GM10248 (cell line): ENCODE results near the gene CSGALNACT2.

Experiments
- CTCF ChIA-PET: fragments of 300-600 bp; sonication (Branson Sonifier 250); formaldehyde crosslinking; extraction: SDS; loops from one replicate; lab custom pipeline; 2021; ENCODE audit warnings: antibody characterized with exemption; lab: Yijun Ruan, JAX
- POLR2A ChIA-PET: fragments of 350-650 bp; sonication (Branson Sonifier 250); formaldehyde crosslinking; extraction: SDS; loops from one replicate; lab custom pipeline; 2020; ENCODE audit warnings: antibody characterized with exemption; lab: Yijun Ruan, JAX
- DNase-seq: peaks from one replicate; pipeline ENCODE4 v3.0.0; 2012; ENCODE audit errors: extremely low spot score
- TF ChIP-seq, protein P1 (sequence below): IDR thresholded peaks from 2 replicates; pipeline ENCODE4 v1.5.1; 2012; ENCODE audit warnings: mild to moderate bottlenecking, low read depth; ENCODE audit errors: extremely low read depth, missing control alignments, control extremely low read depth

Gene CSGALNACT2

DNA sequence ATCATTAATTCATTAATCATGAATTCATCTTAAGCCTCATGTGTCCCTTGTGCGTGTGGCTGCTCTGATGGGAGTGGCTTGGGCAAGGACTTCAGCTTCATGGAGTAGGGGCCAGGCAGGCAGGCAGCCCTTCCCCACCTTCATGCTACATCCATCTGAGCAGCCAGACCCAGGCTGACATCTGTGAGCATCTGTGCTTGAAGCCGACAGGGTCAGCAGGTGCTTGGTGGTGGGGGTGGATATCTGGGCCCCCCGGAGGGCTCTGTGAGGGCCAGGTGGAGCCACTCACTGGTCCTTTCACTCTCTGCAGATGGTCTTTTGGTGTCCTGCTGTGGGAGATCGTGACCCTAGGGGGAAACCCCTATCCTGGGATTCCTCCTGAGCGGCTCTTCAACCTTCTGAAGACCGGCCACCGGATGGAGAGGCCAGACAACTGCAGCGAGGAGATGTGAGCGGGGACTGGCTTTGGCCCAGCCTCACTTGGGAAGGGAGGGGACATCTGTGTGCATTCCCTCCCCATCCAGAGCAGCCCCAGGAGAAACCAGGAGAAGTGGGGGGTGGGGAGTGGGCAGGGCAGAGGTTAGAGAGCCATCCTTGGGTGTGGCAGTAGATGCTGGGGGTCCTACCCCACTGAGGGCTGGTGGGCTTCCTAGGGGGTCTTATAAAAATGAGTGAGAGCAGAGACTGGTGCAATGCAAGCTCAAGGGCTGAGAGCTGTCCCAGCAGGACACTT, 14.7 kb upstream of the CSGALNACT2 start:
- ChIA-PET CTCF (interaction anchor here (1.3 to 2.5 kb wide), 2 partner anchors 78 to 224 kb away, joined by 3 to 10 read pairs; no protein-coding TSS in a partner anchor), POLR2A (no interaction called here)
- TF ChIP-seq, protein P1, sequence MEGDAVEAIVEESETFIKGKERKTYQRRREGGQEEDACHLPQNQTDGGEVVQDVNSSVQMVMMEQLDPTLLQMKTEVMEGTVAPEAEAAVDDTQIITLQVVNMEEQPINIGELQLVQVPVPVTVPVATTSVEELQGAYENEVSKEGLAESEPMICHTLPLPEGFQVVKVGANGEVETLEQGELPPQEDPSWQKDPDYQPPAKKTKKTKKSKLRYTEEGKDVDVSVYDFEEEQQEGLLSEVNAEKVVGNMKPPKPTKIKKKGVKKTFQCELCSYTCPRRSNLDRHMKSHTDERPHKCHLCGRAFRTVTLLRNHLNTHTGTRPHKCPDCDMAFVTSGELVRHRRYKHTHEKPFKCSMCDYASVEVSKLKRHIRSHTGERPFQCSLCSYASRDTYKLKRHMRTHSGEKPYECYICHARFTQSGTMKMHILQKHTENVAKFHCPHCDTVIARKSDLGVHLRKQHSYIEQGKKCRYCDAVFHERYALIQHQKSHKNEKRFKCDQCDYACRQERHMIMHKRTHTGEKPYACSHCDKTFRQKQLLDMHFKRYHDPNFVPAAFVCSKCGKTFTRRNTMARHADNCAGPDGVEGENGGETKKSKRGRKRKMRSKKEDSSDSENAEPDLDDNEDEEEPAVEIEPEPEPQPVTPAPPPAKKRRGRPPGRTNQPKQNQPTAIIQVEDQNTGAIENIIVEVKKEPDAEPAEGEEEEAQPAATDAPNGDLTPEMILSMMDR, result no peak
- no peak for DNase-seq

DNA sequence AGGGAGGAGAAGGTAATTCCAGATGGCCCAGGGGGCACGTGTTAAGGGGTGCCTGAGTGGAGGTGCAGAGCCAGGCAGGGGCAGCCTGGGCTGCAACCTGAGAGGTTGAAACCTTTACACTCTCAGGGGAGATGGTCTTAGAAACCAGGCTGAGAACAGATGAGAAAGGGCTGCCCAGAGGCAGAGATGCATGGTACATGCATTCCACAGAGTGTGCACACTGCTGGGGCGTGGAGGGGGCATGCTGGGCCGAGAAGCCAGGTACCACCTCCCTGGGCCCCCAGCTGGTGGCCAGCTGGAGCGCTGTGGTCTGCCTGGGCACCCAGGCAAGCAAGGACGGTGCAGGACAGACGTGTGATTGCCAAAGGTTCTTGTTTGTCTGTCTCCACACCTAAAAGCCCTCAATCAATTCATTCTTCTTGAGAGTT, 14.1 kb upstream of the CSGALNACT2 start:
- ChIA-PET POLR2A (no interaction called here), CTCF (interaction anchor here (1.3 kb wide), 1 partner anchor 77 kb away, joined by 3 read pairs; no protein-coding TSS in a partner anchor)
- TF ChIP-seq, protein P1, result no peak
- no peak for DNase-seq

DNA sequence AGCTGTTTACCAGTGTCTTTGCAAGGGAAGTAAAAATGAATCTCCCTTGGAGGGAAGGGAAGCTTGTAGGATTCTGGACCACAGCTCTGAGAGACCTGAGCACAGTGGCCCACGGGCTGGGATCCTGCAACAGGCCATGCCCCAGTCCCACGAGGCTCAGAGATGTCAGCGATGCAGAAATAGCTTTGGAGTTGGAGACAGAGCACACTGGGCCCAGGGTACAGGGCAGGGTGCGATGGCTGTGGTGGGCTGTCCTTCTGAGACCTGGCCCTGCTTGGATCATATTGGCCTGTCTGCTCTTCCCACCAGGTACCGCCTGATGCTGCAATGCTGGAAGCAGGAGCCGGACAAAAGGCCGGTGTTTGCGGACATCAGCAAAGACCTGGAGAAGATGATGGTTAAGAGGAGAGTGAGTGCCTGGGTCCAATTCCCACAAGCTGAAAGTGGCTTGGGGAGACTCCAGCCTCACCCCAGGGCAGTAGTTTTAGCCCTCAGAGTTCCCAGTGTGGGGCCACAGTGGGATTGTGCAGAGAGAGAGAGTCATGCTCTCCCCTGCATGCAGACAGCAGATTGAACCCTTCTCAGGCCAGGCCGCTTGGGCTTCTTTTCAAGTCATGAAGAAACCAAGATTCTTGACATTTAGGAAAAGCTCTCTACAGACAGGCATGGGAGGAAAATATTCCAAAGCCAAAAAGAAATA, 13.5 kb upstream of the CSGALNACT2 start:
- POLR2A ChIA-PET, result no interaction called here
- no peak for DNase-seq
- CTCF ChIA-PET, result no interaction called here
- TF ChIP-seq, protein P1, result no peak

DNA sequence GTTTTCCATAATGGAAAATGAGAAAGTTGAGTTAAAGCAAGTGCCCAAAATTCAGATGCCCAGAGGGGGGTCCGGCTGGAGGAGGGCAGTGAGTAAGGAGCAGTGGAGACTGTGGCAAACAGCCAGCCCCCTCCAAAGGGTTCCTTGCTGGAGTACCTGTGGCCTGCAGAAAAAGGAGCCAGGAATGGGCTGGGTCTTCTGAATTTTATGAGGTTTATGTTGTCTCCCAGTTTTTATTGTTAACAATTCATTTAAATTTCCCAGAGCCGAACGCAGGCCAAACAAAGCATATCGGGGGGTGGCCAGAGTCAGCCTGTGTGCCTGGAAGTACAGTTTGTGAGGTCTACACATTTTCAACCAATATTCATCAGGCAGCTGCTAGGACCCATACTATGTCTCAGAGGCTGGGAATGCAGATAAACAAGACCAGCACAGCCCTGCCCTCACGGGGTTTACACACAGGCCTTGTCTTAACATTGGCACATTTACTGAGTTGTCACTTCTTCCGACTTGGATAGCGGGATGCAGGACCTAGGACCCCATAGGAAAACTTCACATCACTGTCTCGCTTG, 12.9 kb upstream of the CSGALNACT2 start:
- POLR2A ChIA-PET, result no interaction called here
- DNase-seq, result no peak
- TF ChIP-seq, protein P1, result no peak
- CTCF ChIA-PET, result no interaction called here

DNA sequence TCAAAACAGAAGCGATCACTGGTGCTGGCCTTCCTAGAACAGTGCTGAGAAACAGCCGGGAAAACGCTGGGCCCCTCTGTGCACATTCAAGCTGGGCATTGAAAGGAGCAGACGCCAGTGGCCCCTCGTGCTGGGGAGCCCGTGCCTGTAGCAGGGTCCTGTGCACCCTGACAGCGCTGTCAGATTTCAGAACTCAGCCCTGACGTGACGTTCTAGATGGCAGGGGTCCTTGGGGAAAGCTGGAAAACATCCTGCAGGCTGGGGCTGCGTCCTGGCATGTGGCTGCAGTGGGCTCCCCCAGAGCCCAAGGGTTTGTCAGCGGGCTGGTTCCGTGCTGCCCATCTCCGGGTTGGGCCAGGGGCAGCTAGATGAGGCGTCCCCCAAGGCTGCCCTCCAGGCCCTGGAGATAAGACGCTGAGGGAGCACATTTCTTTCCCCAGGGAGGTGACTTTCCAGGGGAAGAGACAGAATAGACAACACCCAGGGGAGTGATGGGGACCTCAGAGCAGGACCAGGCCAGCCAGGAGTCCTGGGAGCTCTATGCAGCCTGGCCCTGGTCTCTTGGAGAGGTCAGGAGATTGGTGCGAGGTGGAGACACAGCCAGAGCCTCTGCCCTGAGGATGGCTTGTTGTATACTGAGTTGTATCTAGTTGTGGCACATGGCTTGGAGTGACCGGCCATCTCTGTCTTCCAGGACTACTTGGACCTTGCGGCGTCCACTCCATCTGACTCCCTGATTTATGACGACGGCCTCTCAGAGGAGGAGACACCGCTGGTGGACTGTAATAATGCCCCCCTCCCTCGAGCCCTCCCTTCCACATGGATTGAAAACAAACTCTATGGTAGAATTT, 12.1 kb upstream of the CSGALNACT2 start:
- ChIA-PET POLR2A (no interaction called here), CTCF (no interaction called here)
- TF ChIP-seq, protein P1, result no peak
- no peak for DNase-seq

DNA sequence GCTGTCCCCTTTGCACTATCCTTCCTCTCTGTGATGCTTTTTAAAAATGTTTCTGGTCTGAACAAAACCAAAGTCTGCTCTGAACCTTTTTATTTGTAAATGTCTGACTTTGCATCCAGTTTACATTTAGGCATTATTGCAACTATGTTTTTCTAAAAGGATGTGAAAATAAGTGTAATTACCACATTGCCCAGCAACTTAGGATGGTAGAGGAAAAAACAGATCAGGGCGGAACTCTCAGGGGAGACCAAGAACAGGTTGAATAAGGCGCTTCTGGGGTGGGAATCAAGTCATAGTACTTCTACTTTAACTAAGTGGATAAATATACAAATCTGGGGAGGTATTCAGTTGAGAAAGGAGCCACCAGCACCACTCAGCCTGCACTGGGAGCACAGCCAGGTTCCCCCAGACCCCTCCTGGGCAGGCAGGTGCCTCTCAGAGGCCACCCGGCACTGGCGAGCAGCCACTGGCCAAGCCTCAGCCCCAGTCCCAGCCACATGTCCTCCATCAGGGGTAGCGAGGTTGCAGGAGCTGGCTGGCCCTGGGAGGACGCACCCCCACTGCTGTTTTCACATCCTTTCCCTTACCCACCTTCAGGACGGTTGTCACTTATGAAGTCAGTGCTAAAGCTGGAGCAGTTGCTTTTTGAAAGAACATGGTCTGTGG, 11.4 kb upstream of the CSGALNACT2 start:
- ChIA-PET CTCF (no interaction called here), POLR2A (no interaction called here)
- no peak for DNase-seq
- TF ChIP-seq, protein P1, result no peak
